ENCODE results near the gene ZFAND3.

ZFAND3 gene

GRCh38 chr6:37858363-37858762, 38.8 kb downstream of the ZFAND3 start:
- H3K4me3 ChIP-seq (ENCODE audit: low read depth, low read length): no peak overlapping the region
- no peak for TF ChIP-seq CTCF (IDR thresholded peaks at IDR 0.05; ENCODE audit: low read depth, low read length)
- H3K27ac ChIP-seq: no peak overlapping the region

GRCh38 chr6:37860226-37860839, 40.8 kb downstream of the ZFAND3 start:
- Histone ChIP-seq H3K27ac (no peak overlapping the region), H3K36me3 (peaks cover 5% of the 10 kb centered on the region), H3K4me3 (ENCODE audit: low read depth, low read length) (no peak overlapping the region), H3K9me3 (ENCODE audit: severe bottlenecking) (no peaks in the 10 kb centered on the region), H3K27me3 (ENCODE audit: insufficient read depth, low read depth, severe bottlenecking) (no peaks in the 10 kb centered on the region)
- TF ChIP-seq CTCF (IDR thresholded peaks at IDR 0.05; ENCODE audit: low read depth, low read length): peak; percentile 57
- DNase-seq: peak; percentile 40

More at GRCh38 chr6:37858363-37858762, 38.8 kb downstream of the ZFAND3 start:
- Histone ChIP-seq H3K9me3 (ENCODE audit: severe bottlenecking) (no peaks in the 10 kb centered on the region), H3K36me3 (peaks cover 5% of the 10 kb centered on the region), H3K27me3 (ENCODE audit: insufficient read depth, low read depth, severe bottlenecking) (no peaks in the 10 kb centered on the region)
- DNase-seq: no peak

GRCh38 chr6:37861452-37861851, 41.9 kb downstream of the ZFAND3 start:
- H3K4me3 ChIP-seq (ENCODE audit: low read depth, low read length): no peak overlapping the region
- no peak for DNase-seq
- H3K36me3 ChIP-seq: peaks cover 5% of the 10 kb centered on the region
- H3K27me3 ChIP-seq (ENCODE audit: insufficient read depth, low read depth, severe bottlenecking): no peaks in the 10 kb centered on the region
- TF ChIP-seq CTCF (IDR thresholded peaks at IDR 0.05; ENCODE audit: low read depth, low read length): no peak
- H3K27ac ChIP-seq: no peak overlapping the region
- no peaks in the 10 kb centered on the region for H3K9me3 ChIP-seq (ENCODE audit: severe bottlenecking)

GRCh38 chr6:37862430-37862829, 42.9 kb downstream of the ZFAND3 start:
- Histone ChIP-seq H3K4me3 (ENCODE audit: low read depth, low read length) (no peak overlapping the region), H3K36me3 (peaks cover 5% of the 10 kb centered on the region), H3K9me3 (ENCODE audit: severe bottlenecking) (no peaks in the 10 kb centered on the region), H3K27ac (no peak overlapping the region), H3K27me3 (ENCODE audit: insufficient read depth, low read depth, severe bottlenecking) (no peaks in the 10 kb centered on the region)
- TF ChIP-seq CTCF (IDR thresholded peaks at IDR 0.05; ENCODE audit: low read depth, low read length): no peak
- DNase-seq: no peak

GRCh38 chr6:37862992-37863391, 43.5 kb downstream of the ZFAND3 start:
- DNase-seq: no peak
- Histone ChIP-seq H3K27ac (no peak overlapping the region), H3K36me3 (peaks cover 5% of the 10 kb centered on the region), H3K4me3 (ENCODE audit: low read depth, low read length) (no peak overlapping the region), H3K27me3 (ENCODE audit: insufficient read depth, low read depth, severe bottlenecking) (no peaks in the 10 kb centered on the region), H3K9me3 (ENCODE audit: severe bottlenecking) (no peaks in the 10 kb centered on the region)
- no peak for TF ChIP-seq CTCF (IDR thresholded peaks at IDR 0.05; ENCODE audit: low read depth, low read length)

GRCh38 chr6:37864250-37864649, 44.7 kb downstream of the ZFAND3 start:
- no peak for DNase-seq
- Histone ChIP-seq H3K9me3 (ENCODE audit: severe bottlenecking) (no peaks in the 10 kb centered on the region), H3K36me3 (peaks cover 5% of the 10 kb centered on the region), H3K27me3 (ENCODE audit: insufficient read depth, low read depth, severe bottlenecking) (no peaks in the 10 kb centered on the region), H3K4me3 (ENCODE audit: low read depth, low read length) (no peak overlapping the region), H3K27ac (no peak overlapping the region)
- TF ChIP-seq CTCF (IDR thresholded peaks at IDR 0.05; ENCODE audit: low read depth, low read length): no peak

Data from WERI-Rb-1 (cell line).